GM19452 (cell line): ENCODE measurements around the gene GALNT14.

Source experiments
- ATAC-seq: cut with Tn5 transposase; IDR thresholded peaks from one replicate; pipeline ENCODE4 v1.9.1; 2021; ENCODE audit not compliant: unreplicated experiment

GALNT14 gene

DNA sequence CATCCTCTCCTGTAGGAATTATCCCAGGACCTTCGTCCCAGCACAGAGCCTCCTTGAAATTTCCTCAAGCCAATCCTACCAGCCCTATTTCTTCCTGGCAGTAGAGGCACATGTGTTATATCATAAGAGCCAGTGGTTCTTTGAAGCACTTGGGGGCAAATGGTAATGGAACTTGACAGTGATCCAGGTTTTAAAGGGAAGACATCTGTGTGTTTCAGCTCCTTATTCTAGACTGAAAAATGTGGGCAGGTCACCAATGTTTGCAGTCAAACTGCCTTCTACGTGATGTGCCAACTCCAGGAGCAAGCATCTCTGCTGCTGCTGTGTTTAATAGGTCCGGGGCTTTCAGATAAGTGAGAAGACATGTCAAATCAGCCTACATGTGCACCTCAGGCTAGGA lies 157.1 kb downstream of the GALNT14 start:
- no peak for ATAC-seq

- no peak for ATAC-seq
Measured at GRCh38 chr2:30979822-30980245, 158.4 kb downstream of the GALNT14 start.

GRCh38 chr2:30978854-30979253 lies 159.4 kb downstream of the GALNT14 start:
- ATAC-seq: no peak

- ATAC-seq: no peak
Measured at GRCh38 chr2:30978044-30978443, 160.2 kb downstream of the GALNT14 start.

- no peak for ATAC-seq
Measured at GRCh38 chr2:30975156-30975555, 163.1 kb downstream of the GALNT14 start.

GRCh38 chr2:30974554-30974953 lies 163.7 kb downstream of the GALNT14 start:
- ATAC-seq: no peak

DNA sequence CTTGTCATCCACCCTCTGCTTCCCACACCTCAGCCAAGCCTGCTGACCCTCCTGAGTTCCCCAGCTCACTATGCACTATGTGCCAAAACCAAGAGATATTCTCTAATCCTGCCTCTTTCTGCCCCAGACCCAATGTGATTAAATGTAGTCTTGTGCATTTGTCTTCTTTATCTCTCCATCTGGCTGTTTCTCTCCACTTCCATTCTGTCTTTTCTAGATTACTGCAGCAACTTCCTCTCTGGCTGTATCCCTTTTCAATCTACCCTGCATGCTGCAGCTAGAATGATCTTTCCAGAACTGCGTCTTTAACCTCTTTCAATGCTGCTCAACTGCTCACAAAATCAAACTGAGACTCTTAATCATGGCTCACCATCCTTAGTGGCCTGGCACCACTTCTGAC lies 164.1 kb downstream of the GALNT14 start:
- ATAC-seq: no peak

GRCh38 chr2:30971231-30972025 lies 166.8 kb downstream of the GALNT14 start:
- ATAC-seq: no peak

DNA sequence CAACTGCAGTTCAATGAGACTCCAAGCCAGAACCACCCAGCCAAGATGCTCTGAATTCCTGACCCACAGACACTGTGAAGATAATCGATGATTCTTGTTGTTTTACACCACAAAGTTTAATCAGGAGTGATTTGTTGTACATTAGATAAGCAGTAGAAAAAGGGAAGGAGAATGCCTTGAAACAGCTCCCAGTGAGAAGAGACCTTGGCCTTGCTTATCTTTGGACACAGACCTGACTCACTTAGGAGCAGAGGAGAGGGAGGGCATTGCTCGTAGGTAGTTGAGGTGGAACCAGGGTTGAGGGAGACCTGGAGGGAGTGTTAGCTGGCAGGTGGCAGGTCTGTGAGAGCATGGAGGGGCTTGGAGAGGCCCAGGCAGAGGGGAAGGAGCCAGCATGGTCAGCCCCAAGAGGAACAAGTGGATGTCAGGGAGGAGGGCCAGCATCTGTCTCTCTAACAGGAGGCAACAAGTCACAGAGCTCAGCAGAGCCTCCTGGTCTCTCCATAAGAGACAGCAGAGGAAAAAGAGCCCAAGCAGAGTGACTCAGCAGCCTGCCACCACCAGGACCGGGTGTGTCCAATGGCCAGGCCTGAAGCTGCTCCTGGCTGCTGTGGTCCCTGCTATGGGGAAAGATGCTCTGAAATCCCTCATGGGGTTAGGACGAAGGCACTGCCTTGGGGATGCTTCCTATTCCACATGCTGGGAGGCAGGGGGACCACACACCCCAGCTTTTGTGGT lies 169.4 kb downstream of the GALNT14 start:
- no peak for ATAC-seq

GRCh38 chr2:30966786-30967185 lies 171.5 kb downstream of the GALNT14 start:
- ATAC-seq: no peak

DNA sequence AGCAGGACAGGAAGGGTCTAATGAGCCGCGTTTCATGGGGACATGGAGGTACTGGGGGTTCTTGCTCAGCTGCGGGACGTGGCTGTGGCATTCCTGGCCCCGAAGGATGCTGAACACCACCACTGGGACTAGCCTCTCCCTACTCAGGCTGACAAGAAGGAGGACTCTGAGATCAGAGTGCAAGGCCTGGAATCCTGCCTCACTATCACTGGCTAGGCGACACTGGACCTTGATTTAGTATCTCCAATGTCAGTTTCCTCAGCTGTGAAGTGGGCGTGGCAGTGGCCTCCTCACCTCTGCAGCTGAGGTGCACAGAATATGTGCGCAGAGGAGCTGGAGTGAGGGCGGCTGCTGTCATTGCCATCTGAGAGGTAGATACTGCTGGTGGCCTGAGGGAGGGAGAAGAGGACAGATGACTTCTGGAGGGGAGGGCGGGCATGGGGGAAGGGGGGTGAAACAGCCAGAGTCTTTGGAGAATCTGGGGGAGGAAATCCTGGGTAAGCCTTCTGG lies 173.2 kb downstream of the GALNT14 start:
- ATAC-seq: no peak

DNA sequence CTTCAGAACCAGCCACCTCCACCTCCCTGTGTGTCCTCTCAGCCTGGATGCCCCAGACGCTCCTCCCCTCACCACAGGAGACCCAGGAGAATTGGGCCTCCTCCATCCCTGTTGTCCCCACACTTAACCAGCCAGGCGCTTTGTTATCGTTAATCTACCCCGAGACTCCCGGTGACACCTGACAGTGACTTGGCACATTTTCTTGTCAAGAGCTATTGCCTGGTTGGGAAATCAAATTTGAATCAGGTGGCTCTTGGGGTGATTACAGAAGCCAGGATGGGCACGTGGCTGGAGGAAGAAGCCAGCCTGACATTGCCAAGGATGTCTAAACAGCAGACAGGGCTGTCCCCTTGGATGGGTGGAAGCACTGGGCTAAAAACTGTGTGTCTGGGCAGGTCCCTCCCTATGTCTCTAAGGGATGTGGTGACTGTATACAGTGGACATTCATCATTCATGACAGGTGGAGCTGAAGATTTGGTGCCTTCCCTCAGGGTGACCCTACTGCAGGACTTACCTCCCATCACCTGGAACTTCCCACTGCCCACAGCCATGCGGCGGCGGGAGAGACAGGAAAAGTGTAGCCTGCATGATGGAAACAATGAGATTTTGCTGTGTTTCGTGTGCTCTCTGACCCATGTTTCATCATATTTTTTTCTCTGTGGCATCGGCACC lies 173.8 kb downstream of the GALNT14 start:
- ATAC-seq: no peak

DNA sequence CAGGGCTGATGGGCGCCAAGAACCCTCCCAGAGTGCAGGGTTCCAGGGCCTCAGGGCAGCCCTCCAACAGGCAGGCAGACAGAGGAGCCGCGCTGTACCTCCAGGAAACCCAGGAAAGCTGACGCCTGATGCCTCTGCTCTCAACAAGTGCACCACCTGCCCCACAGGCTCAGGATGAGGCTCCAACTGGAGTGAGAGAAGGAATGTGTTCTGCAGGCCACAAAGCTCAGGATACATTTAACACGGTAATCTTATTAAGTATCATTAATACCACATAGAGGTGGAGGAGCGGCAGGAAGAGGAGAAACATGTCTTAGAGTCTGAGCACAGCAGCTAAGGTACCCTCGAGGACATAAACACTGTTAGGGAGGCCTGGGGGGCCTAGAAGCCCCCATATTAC lies 175.1 kb downstream of the GALNT14 start:
- ATAC-seq: no peak

GRCh38 chr2:30960213-30960612 lies 178.0 kb downstream of the GALNT14 start:
- no peak for ATAC-seq

GRCh38 chr2:30959653-30960052 lies 178.6 kb downstream of the GALNT14 start:
- no peak for ATAC-seq

DNA sequence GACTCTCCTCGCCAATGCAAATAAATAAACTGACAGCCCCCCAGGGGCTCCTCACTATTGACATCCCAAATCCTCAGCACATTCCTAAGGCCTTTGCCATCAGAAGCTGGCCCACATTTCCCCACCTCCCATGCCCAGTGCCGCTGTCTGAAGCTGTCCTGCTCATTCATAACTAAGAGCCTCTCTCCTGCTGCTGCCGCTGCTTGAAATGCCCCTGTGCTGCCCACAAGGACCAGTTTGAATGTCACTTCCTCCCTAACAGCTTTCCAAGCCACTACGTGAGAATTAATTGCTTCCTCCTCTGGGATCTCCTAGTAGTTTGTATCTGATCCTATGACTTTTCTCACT lies 179.3 kb downstream of the GALNT14 start:
- ATAC-seq: no peak

GRCh38 chr2:30958193-30958917 lies 179.9 kb downstream of the GALNT14 start:
- no peak for ATAC-seq

GRCh38 chr2:30957591-30957990 lies 180.6 kb downstream of the GALNT14 start:
- no peak for ATAC-seq

GRCh38 chr2:30956995-30957394 lies 181.2 kb downstream of the GALNT14 start:
- ATAC-seq: no peak

DNA sequence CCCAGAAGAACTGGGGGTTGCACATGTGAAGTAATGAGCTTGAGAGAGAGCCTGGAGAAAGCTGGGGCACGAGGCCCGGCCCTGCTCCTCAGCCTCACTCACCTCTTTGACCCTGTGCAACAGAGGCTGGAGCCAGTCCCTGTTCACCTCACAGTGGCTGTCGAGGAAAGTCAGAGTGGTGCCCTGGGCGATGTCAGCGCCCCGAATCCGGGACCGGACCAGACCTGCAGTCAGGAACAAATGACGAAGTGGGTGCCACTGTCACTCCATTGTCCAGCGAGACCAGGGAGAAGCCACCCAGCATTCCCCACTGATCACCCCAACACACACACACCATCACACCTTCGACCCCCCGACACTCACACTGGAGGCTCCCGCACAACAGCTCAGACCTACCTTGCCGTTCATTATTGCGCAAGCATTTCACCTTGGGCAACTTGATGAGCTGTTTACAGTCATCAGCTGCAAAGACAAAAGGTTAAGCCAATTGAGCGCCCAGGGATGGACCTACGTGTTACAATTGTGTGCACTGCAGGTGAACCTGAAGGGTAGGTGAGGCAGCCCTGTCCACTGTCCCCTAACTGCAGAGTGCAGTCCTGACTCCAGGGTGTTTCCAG lies 182.6 kb downstream of the GALNT14 start:
- no peak for ATAC-seq

DNA sequence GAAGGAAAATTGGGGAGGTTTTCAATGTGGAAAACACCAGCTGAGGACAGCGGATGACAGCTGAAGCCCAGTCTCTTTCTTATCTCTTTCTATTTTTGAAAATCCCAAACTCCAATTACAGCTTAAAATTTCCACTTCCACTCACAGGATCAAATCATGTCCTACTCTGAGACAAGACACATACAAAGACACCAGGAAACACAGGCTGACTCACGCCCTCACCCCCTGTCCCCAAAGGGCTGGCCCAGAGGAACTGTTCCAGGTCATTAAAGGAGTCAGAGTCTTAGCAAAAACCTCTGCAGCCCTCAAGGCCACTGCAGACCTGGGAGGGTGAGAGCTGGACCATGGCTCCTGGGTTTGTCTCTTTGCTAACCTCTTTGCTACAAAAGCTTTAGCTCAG lies 187.9 kb downstream of the GALNT14 start:
- ATAC-seq: no peak
